Duodenal mucosa (tissue), 2 donors: ENCODE measurements around the gene SCART1.
"Not testable (repeated sequence)": the region's sequence is repeated elsewhere in the genome, so short reads cannot be mapped to it uniquely, and the experiment has no call there.

ENCODE experiments used
- H3K27ac ChIP-seq: one replicate; pipeline ENCODE4 v1.7.0; 2013; ENCODE audit warnings: low read depth, low read length
- H3K27me3 ChIP-seq, 2 donors: one replicate each; pipeline ENCODE4 v1.7.0; 2013; ENCODE audit warnings: low read length in 2 of 2, control low read depth in 1 of 2; ENCODE audit not compliant: insufficient read depth in 2 of 2, control insufficient read depth in 1 of 2
- H3K36me3 ChIP-seq, 2 donors: one replicate each; pipeline ENCODE4 v1.7.0; 2013; ENCODE audit warnings: low read length in 2 of 2, control low read depth in 1 of 2; ENCODE audit not compliant: insufficient read depth in 2 of 2, control insufficient read depth in 1 of 2
- H3K4me1 ChIP-seq, 2 donors: one replicate each; pipeline ENCODE4 v1.7.0; 2013; ENCODE audit warnings: low read length in 2 of 2, control low read depth in 1 of 2; ENCODE audit not compliant: insufficient read depth in 2 of 2, control insufficient read depth in 1 of 2
- H3K4me3 ChIP-seq, 2 donors: one replicate each; pipeline ENCODE4 v1.7.0; 2013; ENCODE audit warnings: low read length in 2 of 2, low read depth in 1 of 2
- H3K9ac ChIP-seq, 2 donors: one replicate each; pipeline ENCODE4 v1.7.0; 2013; ENCODE audit warnings: low read length in 2 of 2, low read depth in 1 of 2
- H3K9me3 ChIP-seq, 2 donors: one replicate each; pipeline ENCODE4 v1.7.0; 2013; ENCODE audit warnings: low read length in 2 of 2, control low read depth in 1 of 2; ENCODE audit not compliant: control insufficient read depth in 1 of 2

Gene SCART1

DNA sequence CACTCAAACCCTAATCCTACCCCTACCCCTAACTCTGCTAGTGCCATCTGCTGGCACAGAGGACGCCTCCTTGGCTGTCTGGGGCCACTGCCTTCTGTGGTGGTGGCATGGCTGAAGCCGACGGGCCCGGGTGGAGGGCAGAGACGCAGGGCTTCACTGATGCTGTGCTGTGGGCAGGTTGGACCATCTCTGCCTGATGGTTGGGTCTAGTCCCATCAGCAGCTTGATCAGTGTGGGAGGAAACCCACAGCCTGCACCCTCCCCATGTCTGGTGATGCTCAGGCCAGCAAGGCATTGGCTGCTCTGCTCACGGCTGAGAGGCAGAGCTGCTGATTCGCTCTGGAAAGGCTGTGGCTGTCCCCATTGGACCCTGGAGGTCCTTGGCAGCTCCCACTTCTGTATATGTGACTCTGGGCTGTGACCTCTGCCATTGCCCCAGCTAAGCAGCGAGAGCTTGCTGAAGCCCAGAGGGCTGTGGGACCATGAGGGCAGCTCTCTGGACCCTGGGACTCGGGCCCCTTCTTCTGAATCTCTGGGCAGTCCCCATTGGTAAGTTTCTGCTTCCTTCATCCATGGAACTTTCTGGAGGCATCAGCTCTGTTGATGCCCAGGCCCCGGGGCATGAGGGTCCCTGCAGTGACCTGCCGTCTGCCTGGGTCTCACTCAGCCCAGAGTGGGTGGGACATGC is at the start of gene SCART1:
TSS of gene SCART1 (plus strand) at position 430 of the 688 bp plus-strand sequence. CDS start at position 483, 53 bp downstream.
- peaks cover 0 to 6% of the 10 kb centered on the region in 2 donors for H3K9me3 ChIP-seq
- no peak within 1 kb of the TSS for H3K27ac ChIP-seq
- no peaks in the 10 kb centered on the region for H3K27me3 ChIP-seq
- H3K4me1 ChIP-seq: no peaks in the 10 kb centered on the region
- no peak within 1 kb of the TSS for H3K9ac ChIP-seq
- no peaks in the 10 kb centered on the region for H3K36me3 ChIP-seq
- H3K4me3 ChIP-seq: no peak within 1 kb of the TSS

GRCh38 chr10:133405272-133405671 is 48.5 kb upstream of the SCART1 start:
- H3K4me1 ChIP-seq: peaks cover 12 to 13% of the 10 kb centered on the region in 2 donors
- no peak overlapping the region for H3K9ac ChIP-seq
- no peaks in the 10 kb centered on the region for H3K9me3 ChIP-seq
- H3K27me3 ChIP-seq: no peaks in the 10 kb centered on the region
- no peak overlapping the region for H3K4me3 ChIP-seq
- H3K27ac ChIP-seq: no peak overlapping the region
- peaks cover 12 to 60% of the 10 kb centered on the region in 2 donors for H3K36me3 ChIP-seq

DNA sequence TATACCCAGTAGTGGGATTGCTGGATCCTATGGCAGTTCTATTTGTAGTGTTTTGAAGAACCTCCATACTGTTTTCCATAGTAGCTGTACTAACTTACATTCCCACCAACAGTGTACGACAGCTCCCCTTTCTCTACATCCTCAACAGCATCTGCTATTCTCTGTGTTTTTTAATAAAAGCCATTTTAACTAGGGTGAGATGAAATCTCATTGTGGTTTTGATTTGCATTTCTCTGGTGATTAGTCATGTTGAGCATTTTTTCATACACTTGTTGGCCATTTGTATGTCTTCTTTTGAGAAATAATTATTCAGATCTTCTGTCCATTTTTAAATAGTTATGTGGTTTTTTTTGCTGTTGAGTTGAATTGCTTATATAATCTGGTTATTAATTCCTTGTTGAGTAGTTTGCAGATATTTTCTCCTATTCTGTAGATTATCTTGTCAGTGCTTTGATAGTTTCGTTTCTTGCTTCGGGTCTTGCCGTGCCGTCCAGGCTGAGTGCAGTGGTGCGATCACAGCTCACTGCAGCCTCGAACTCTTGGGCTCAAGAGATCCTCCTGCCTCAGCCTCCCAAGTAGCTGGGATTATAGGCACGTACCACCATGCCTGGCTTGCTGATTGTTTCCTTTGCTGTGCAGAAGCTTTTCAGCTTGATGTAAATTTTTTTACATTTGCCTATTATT is 47.8 kb upstream of the SCART1 start:
- peaks cover 6 to 7% of the 10 kb centered on the region in 2 donors for H3K4me1 ChIP-seq
- no peaks in the 10 kb centered on the region for H3K27me3 ChIP-seq
- no peak overlapping the region for H3K27ac ChIP-seq
- peaks cover 14 to 63% of the 10 kb centered on the region in 2 donors for H3K36me3 ChIP-seq
- no peak overlapping the region for H3K9ac ChIP-seq
- H3K9me3 ChIP-seq: peaks cover 2% of the 10 kb centered on the region in 2 donors
- no peak overlapping the region for H3K4me3 ChIP-seq

- Histone ChIP-seq H3K9me3 (peaks cover 8 to 21% of the 10 kb centered on the region in 2 donors), H3K27ac (no peak overlapping the region), H3K36me3 (peaks cover 21 to 61% of the 10 kb centered on the region in 2 donors), H3K4me3 (no peak overlapping the region), H3K9ac (no peak overlapping the region), H3K27me3 (no peaks in the 10 kb centered on the region), H3K4me1 (no peaks in the 10 kb centered on the region)
These were observed 42.0 kb upstream of the SCART1 start for GRCh38 chr10:133411523-133412380.

GRCh38 chr10:133412381-133412711 is 41.4 kb upstream of the SCART1 start:
- Histone ChIP-seq H3K27me3 (no peaks in the 10 kb centered on the region), H3K27ac (no peak overlapping the region), H3K4me3 (no peak overlapping the region), H3K9me3 (peaks cover 8 to 21% of the 10 kb centered on the region in 2 donors), H3K4me1 (no peaks in the 10 kb centered on the region), H3K9ac (no peak overlapping the region), H3K36me3 (peaks cover 21 to 58% of the 10 kb centered on the region in 2 donors)

DNA sequence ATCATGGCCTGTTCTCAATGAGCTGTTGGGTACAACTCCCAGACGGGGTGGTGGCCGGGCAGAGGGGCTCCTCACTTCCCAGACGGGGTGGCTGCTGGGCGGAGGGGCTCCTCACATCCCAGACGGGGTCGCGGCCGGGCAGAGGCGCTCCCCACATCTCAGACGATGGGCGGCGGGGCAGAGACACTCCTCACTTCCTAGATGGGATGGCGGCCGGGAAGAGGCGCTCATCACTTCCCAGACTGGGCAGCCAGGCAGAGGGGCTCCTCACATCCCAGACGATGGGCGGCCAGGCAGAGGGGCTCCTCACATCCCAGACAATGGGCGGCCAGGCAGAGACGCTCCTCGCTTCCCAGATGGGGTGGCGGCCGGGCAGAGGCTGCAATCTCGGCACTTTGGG is 39.3 kb upstream of the SCART1 start:
- not testable (repeated sequence) for H3K27me3 ChIP-seq
- H3K36me3 ChIP-seq: peaks cover 21 to 62% of the 10 kb centered on the region in 2 donors

GRCh38 chr10:133415752-133416151 is 38.0 kb upstream of the SCART1 start:
- Histone ChIP-seq H3K36me3 (peaks cover 34 to 61% of the 10 kb centered on the region in 2 donors), H3K9me3 (peaks cover 8 to 21% of the 10 kb centered on the region in 2 donors), H3K9ac (no peak overlapping the region), H3K4me3 (no peak overlapping the region), H3K4me1 (no peaks in the 10 kb centered on the region), H3K27ac (no peak overlapping the region), H3K27me3 (no peaks in the 10 kb centered on the region)

More for the DNA sequence above, 39.3 kb upstream of the SCART1 start:
- H3K9me3 ChIP-seq: peaks cover 8 to 21% of the 10 kb centered on the region in 2 donors
- not testable (repeated sequence) for H3K4me1 ChIP-seq, H3K27ac ChIP-seq, H3K4me3 ChIP-seq, H3K9ac ChIP-seq

DNA sequence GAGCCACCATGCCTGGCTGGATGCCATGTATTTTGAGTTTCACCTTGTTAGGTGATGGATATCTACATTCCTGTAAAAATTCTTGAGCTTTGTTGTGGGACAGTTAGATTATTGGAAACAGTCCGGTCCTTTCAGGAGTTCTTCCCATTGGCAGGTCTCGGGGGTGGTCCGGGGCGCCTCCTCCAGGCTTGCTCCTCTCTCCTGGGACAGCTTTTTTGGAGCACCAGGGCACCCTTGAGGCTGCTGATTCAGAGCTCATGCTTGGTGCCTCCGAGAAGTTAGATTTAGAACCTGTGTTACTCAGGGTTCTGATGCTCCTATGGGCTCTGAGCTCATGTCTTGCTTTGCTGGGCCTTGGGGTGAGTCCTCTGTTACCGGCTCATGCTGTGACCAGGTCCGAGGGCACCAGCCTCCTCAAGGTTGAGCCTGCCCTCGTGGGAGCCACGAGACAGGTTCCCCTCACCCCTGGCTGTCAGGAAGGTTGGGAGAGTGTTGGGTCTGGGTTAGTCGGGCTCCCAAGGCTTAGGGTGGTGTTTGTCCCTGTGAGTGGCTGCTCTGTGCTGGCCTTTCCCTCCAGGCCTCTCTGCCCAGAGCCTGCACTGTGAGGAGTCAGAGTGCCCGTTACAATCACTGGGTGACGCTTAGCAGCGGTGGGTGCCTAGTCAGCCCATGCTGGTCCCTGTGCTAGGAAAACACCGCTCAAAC is 35.3 kb upstream of the SCART1 start:
- Histone ChIP-seq H3K9ac (no peak overlapping the region), H3K27me3 (peaks cover 5 to 10% of the 10 kb centered on the region in 2 donors), H3K9me3 (no peaks in the 10 kb centered on the region), H3K27ac (no peak overlapping the region), H3K4me1 (no peaks in the 10 kb centered on the region), H3K36me3 (peaks cover 18 to 39% of the 10 kb centered on the region in 2 donors), H3K4me3 (no peak overlapping the region)

DNA sequence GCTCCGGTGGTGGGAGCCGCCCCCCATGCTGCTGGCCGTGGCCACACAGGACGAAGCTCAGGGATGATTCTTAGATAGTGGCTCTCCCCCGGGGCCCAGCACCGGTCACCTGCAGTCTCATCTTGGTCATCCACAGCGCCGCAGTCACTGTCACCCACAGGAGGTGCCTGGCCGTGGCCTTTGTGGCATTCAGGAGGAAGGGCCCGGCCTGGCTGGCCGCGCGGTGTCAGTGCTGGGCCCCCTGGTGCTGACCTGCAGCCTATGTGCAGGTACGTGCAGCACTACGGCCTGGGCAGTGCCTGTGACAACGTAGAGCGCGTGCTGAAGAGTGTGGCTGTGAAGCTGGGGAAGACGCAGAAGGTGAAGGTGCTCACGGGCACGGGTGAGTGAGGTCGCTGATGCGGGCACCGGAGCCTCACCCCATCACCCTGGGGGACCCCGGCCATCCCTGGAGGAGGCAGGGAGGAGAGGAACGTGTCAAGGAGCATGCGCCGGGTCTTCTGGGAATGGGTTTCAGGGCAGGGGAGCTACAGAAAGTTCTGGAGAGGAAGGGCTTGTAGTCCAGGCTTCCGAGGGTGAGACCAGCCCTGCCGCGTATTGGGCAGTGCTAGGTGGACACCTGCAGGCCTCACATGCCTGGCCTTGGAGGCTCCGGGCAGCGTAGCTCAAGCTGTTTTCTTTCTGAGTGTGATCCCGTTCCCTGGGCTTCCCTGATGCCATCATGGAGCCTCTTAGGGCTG is 34.4 kb upstream of the SCART1 start:
- Histone ChIP-seq H3K27ac (no peak overlapping the region), H3K9ac (no peak overlapping the region), H3K4me3 (no peak overlapping the region), H3K4me1 (no peaks in the 10 kb centered on the region), H3K9me3 (no peaks in the 10 kb centered on the region), H3K36me3 (peaks cover 18 to 37% of the 10 kb centered on the region in 2 donors), H3K27me3 (peaks cover 5 to 10% of the 10 kb centered on the region in 2 donors)
